Measurements from ENCODE around the gene RUBCNL. TPM values are rescaled to one million over a fixed set of nuclear protein-coding genes. Genes with fewer than 3 reads are reported as not detected.

RUBCNL gene
- total RNA-seq, 1 experiment from 2014 or later = 0.42 TPM

DNA sequence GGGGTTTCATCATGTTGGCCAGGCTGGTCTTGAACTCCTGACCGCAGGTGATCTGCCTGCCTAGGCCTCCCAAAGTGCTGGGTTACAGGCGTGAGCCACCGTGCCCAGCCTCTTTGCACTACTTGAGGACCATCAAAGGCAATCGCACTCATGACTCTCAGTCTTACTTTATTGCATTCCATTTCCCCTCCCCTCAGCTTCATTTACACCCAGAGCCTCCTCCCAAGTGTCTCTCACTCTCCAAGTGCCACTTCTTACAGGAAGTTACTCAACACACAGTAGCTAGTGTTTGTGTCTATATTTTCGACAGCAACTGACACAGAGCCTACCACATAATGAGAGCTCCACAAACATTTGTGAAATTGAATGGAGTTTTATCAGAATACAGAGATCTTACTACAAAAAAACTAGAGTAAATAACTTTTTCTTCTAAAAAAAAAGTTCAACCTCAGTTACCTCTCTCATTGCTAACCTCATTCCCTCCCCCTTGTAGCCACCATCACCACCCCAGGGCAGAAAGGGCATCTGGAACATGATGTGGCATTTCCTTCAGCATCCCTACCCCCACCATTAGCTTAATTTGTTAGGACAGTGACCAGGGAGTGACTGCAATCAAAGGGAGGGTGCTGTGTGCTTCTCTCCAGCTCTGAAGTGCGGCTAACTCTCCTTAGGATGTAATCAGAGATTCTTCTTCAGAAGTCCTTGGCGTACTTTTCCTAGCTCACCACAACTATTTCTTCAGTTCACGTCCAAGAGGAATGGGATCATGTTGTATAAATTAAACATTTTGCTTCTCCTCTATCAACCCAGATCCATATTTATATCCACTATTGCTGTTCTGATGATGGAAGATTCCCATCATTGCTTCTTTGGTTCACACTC, 17.0 kb upstream of the RUBCNL start:
- H3K9ac ChIP-seq (ENCODE audit: low read length) = no peak overlapping the region
- CTCF ChIA-PET = no interaction called here
- no peaks in the 10 kb centered on the region for H3K9me3 ChIP-seq (ENCODE audit: control insufficient read depth in 1 of 2, insufficient read depth in 1 of 2, low read depth in 1 of 2, low read length in 2 of 2)
- no peaks in the 10 kb centered on the region for H4K20me1 ChIP-seq (ENCODE audit: insufficient read depth)
- intact Hi-C loops (cut with micrococcal nuclease) = no loop called here
- no TSS peak for BruUV-seq (replicated peaks)
- no peak overlapping the region for H3K4me3 ChIP-seq (replicated peaks in 1 of 2; ENCODE audit: low read depth in 1 of 2, low read length in 2 of 2)
- no peaks in the 10 kb centered on the region for H3K9me2 ChIP-seq (ENCODE audit: insufficient read depth)
- POLR2A ChIA-PET = no interaction called here
- ATAC-seq = no peak
- H3K4me1 ChIP-seq (ENCODE audit: control insufficient read depth in 1 of 2, insufficient read depth in 2 of 2, low read length in 2 of 2) = no peaks in the 10 kb centered on the region
- H3K27me3 ChIP-seq (ENCODE audit: insufficient read depth, low read length) = no peaks in the 10 kb centered on the region
- H2AFZ ChIP-seq (ENCODE audit: low read depth, low read length, poor library complexity, severe bottlenecking) = no peak overlapping the region
- no peaks in the 10 kb centered on the region for H3K36me3 ChIP-seq (ENCODE audit: control insufficient read depth in 1 of 2, insufficient read depth in 2 of 2, low read length in 2 of 2)
- no peak overlapping the region for H3K27ac ChIP-seq (ENCODE audit: low read depth, low read length)
- H3K79me2 ChIP-seq (ENCODE audit: insufficient read depth, low read length) = no peaks in the 10 kb centered on the region
- RAD21 ChIA-PET (ENCODE audit: low non-redundant PET in 1 of 2, low total read pairs in 2 of 2, uncharacterized antibody in 2 of 2, unreplicated experiment in 2 of 2) = no interaction called here
- TF ChIP-seq FOSL1 (IDR thresholded peaks at IDR 0.05; ENCODE audit: low read depth) (no peak), CEBPB (IDR thresholded peaks at IDR 0.05; ENCODE audit: low read depth) (no peak), POLR2AphosphoS5 (IDR thresholded peaks at IDR 0.05; ENCODE audit: low read depth, low read length) (no peak), EZH2phosphoT487 (IDR thresholded peaks at IDR 0.05; ENCODE audit: borderline replicate concordance) (no peak), SP1 (IDR thresholded peaks at IDR 0.05; ENCODE audit: low read depth) (no peak), ATF3 (IDR thresholded peaks at IDR 0.05) (no peak), SIN3A (IDR thresholded peaks at IDR 0.05; ENCODE audit: low read depth) (no peak), ZFX (IDR thresholded peaks at IDR 0.05) (no peak), POLR2A (IDR thresholded peaks at IDR 0.05; ENCODE audit: borderline replicate concordance, extremely low read depth, insufficient read depth, insufficient read length) (no peak), MAX (IDR thresholded peaks at IDR 0.05) (no peak), ELF1 (IDR thresholded peaks at IDR 0.05; ENCODE audit: borderline replicate concordance, low read depth) (no peak), YY1 (IDR thresholded peaks at IDR 0.05; ENCODE audit: extremely low read depth, insufficient replicate concordance, low read depth, low read length) (no peak), ZNF274 (IDR thresholded peaks at IDR 0.05; ENCODE audit: low read depth, low read length) (no peak)
- TF ChIP-seq, protein P1, sequence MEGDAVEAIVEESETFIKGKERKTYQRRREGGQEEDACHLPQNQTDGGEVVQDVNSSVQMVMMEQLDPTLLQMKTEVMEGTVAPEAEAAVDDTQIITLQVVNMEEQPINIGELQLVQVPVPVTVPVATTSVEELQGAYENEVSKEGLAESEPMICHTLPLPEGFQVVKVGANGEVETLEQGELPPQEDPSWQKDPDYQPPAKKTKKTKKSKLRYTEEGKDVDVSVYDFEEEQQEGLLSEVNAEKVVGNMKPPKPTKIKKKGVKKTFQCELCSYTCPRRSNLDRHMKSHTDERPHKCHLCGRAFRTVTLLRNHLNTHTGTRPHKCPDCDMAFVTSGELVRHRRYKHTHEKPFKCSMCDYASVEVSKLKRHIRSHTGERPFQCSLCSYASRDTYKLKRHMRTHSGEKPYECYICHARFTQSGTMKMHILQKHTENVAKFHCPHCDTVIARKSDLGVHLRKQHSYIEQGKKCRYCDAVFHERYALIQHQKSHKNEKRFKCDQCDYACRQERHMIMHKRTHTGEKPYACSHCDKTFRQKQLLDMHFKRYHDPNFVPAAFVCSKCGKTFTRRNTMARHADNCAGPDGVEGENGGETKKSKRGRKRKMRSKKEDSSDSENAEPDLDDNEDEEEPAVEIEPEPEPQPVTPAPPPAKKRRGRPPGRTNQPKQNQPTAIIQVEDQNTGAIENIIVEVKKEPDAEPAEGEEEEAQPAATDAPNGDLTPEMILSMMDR (IDR thresholded peaks at IDR 0.05 in 2 of 3, conservative IDR thresholded peaks at IDR 0.05 in 1 of 3; ENCODE audit: borderline replicate concordance in 1 of 3, insufficient read depth in 1 of 3, low read depth in 2 of 3, low read length in 2 of 3) = no peak
- TF ChIP-seq, protein P2, sequence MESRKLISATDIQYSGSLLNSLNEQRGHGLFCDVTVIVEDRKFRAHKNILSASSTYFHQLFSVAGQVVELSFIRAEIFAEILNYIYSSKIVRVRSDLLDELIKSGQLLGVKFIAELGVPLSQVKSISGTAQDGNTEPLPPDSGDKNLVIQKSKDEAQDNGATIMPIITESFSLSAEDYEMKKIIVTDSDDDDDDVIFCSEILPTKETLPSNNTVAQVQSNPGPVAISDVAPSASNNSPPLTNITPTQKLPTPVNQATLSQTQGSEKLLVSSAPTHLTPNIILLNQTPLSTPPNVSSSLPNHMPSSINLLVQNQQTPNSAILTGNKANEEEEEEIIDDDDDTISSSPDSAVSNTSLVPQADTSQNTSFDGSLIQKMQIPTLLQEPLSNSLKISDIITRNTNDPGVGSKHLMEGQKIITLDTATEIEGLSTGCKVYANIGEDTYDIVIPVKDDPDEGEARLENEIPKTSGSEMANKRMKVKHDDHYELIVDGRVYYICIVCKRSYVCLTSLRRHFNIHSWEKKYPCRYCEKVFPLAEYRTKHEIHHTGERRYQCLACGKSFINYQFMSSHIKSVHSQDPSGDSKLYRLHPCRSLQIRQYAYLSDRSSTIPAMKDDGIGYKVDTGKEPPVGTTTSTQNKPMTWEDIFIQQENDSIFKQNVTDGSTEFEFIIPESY (IDR thresholded peaks at IDR 0.05; ENCODE audit: extremely low read depth, insufficient replicate concordance, low read length) = no peak
- TF ChIP-seq, protein P3, sequence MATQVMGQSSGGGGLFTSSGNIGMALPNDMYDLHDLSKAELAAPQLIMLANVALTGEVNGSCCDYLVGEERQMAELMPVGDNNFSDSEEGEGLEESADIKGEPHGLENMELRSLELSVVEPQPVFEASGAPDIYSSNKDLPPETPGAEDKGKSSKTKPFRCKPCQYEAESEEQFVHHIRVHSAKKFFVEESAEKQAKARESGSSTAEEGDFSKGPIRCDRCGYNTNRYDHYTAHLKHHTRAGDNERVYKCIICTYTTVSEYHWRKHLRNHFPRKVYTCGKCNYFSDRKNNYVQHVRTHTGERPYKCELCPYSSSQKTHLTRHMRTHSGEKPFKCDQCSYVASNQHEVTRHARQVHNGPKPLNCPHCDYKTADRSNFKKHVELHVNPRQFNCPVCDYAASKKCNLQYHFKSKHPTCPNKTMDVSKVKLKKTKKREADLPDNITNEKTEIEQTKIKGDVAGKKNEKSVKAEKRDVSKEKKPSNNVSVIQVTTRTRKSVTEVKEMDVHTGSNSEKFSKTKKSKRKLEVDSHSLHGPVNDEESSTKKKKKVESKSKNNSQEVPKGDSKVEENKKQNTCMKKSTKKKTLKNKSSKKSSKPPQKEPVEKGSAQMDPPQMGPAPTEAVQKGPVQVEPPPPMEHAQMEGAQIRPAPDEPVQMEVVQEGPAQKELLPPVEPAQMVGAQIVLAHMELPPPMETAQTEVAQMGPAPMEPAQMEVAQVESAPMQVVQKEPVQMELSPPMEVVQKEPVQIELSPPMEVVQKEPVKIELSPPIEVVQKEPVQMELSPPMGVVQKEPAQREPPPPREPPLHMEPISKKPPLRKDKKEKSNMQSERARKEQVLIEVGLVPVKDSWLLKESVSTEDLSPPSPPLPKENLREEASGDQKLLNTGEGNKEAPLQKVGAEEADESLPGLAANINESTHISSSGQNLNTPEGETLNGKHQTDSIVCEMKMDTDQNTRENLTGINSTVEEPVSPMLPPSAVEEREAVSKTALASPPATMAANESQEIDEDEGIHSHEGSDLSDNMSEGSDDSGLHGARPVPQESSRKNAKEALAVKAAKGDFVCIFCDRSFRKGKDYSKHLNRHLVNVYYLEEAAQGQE (IDR thresholded peaks at IDR 0.05; ENCODE audit: low read depth) = no peak
- no peak for DNase-seq (ENCODE audit: low read depth, low spot score)
- H3K4me2 ChIP-seq (ENCODE audit: low read length) = no peak overlapping the region
